Peyer's patch (tissue), 4 donors: ENCODE results near the gene GRIK4. TPM values are rescaled to one million over a fixed set of nuclear protein-coding genes. Genes with fewer than 3 reads are reported as not detected.

Experiments
- DNase-seq, 3 donors: peaks; one replicate each; pipeline ENCODE4 v3.0.0-alpha.2; 2017 to 2019
- H3K27ac ChIP-seq, 4 donors: fragments of 200-600 bp; sonication (generic); one replicate each; pipeline ENCODE4 v1.5.1; 2016 to 2019
- H3K27me3 ChIP-seq, 2 donors: fragments of 200-600 bp; sonication (generic); one replicate each; pipeline ENCODE4 v1.5.1; 2019
- H3K36me3 ChIP-seq, 3 donors: fragments of 200-600 bp; sonication (generic); one replicate each; pipeline ENCODE4 v1.5.1; 2016 to 2019
- H3K4me1 ChIP-seq, 4 donors: fragments of 200-600 bp; sonication (generic); one replicate each; pipeline ENCODE4 v1.5.1; 2016 to 2019
- H3K4me3 ChIP-seq, 4 donors: fragments of 200-600 bp; sonication (generic); 1 replicate in 3 of 4; 2 replicates in 1 of 4; pipeline ENCODE4 v1.5.1; 2016 to 2019; ENCODE audit warnings: mild to moderate bottlenecking in 1 of 4
- H3K9me3 ChIP-seq, 4 donors: fragments of 200-600 bp; sonication (generic); one replicate each; pipeline ENCODE4 v1.5.1; 2016 to 2019; ENCODE audit warnings: mild to moderate bottlenecking in 1 of 4
- CTCF ChIP-seq, 6 experiments: fragments of 450-650 bp in 4 of 6; fragments of 200-600 bp in 2 of 6; sonication (generic) in 1 of 6; IDR thresholded peaks; one replicate each; pipeline ENCODE4 v1.5.1; 2017 to 2019; ENCODE audit warnings: antibody characterized with exemption in 6 of 6, mild to moderate bottlenecking in 3 of 6, moderate library complexity in 1 of 6
- POLR2A ChIP-seq, 2 donors: fragments of 450-650 bp; IDR thresholded peaks; one replicate each; pipeline ENCODE4 v1.5.1; 2017; ENCODE audit warnings: antibody characterized with exemption in 2 of 2, mild to moderate bottlenecking in 2 of 2, moderate library complexity in 2 of 2
- total RNA-seq, 4 donors: library from RNA; depleted of rRNA; stranded (reverse); fragments of >200 nt; gene quantifications; one replicate each; pipeline ENCODE4 v1.1.0, GENCODE V29; 2016

The GRIK4 gene
- total RNA-seq, 4 donors from 2014 or later: 0.40 to 2.5 TPM; not detected in 2

- Histone ChIP-seq H3K36me3 (no peaks in the 10 kb centered on the region), H3K27ac (no peak overlapping the region), H3K4me1 (no peaks in the 10 kb centered on the region), H3K9me3 (no peaks in the 10 kb centered on the region), H3K27me3 (no peaks in the 10 kb centered on the region), H3K4me3 (no peak overlapping the region)
- DNase-seq: no peak
- TF ChIP-seq CTCF (IDR thresholded peaks at IDR 0.05): no peak
- TF ChIP-seq POLR2A (IDR thresholded peaks at IDR 0.05): no peak
Observed at GRCh38 chr11:120815319-120816100, 304.0 kb downstream of the GRIK4 start.

- Histone ChIP-seq H3K4me3 (no peak overlapping the region), H3K27ac (no peak overlapping the region), H3K4me1 (no peaks in the 10 kb centered on the region), H3K36me3 (no peaks in the 10 kb centered on the region), H3K9me3 (no peaks in the 10 kb centered on the region), H3K27me3 (no peaks in the 10 kb centered on the region)
- DNase-seq: no peak
- TF ChIP-seq CTCF (IDR thresholded peaks at IDR 0.05) (no peak), POLR2A (IDR thresholded peaks at IDR 0.05) (no peak)
Observed at GRCh38 chr11:120816176-120816575, 304.6 kb downstream of the GRIK4 start.

- Histone ChIP-seq H3K27me3 (no peaks in the 10 kb centered on the region), H3K27ac (no peak overlapping the region), H3K4me1 (no peaks in the 10 kb centered on the region), H3K4me3 (no peak overlapping the region), H3K36me3 (no peaks in the 10 kb centered on the region), H3K9me3 (no peaks in the 10 kb centered on the region)
- TF ChIP-seq POLR2A (IDR thresholded peaks at IDR 0.05): no peak
- no peak for TF ChIP-seq CTCF (IDR thresholded peaks at IDR 0.05)
- no peak for DNase-seq
Observed at GRCh38 chr11:120816711-120817110, 305.2 kb downstream of the GRIK4 start.

- H3K4me1 ChIP-seq: no peaks in the 10 kb centered on the region
- DNase-seq: no peak
- H3K27me3 ChIP-seq: no peaks in the 10 kb centered on the region
Observed at GRCh38 chr11:120817158-120817557, 305.6 kb downstream of the GRIK4 start.

GRCh38 chr11:120818097-120818496, 306.5 kb downstream of the GRIK4 start:
- no peak for DNase-seq
- H3K4me3 ChIP-seq: no peak overlapping the region
- H3K36me3 ChIP-seq: no peaks in the 10 kb centered on the region
- H3K4me1 ChIP-seq: no peaks in the 10 kb centered on the region
- H3K9me3 ChIP-seq: no peaks in the 10 kb centered on the region
- no peak overlapping the region for H3K27ac ChIP-seq
- TF ChIP-seq CTCF (IDR thresholded peaks at IDR 0.05): no peak
- TF ChIP-seq POLR2A (IDR thresholded peaks at IDR 0.05): no peak
- no peaks in the 10 kb centered on the region for H3K27me3 ChIP-seq

More at GRCh38 chr11:120817158-120817557, 305.6 kb downstream of the GRIK4 start:
- TF ChIP-seq POLR2A (IDR thresholded peaks at IDR 0.05) (no peak), CTCF (IDR thresholded peaks at IDR 0.05) (no peak)
- Histone ChIP-seq H3K4me3 (no peak overlapping the region), H3K36me3 (no peaks in the 10 kb centered on the region), H3K27ac (no peak overlapping the region), H3K9me3 (no peaks in the 10 kb centered on the region)
